NB4 (cell line): ENCODE results near the gene ST14.

Experiments
- MYC ChIP-seq: IDR thresholded peaks from 2 replicates; pipeline ENCODE4 v1.6.1; 2011; ENCODE audit warnings: low read depth, low read length
- POLR2A ChIP-seq: IDR thresholded peaks from 2 replicates; pipeline ENCODE4 v1.6.1; 2011; ENCODE audit warnings: mild to moderate bottlenecking; ENCODE audit not compliant: insufficient read length; ENCODE audit errors: extremely low read depth
- TF ChIP-seq, protein P1 (sequence below): IDR thresholded peaks from one replicate; pipeline ENCODE4 v1.5.1; 2012; ENCODE audit warnings: low read depth, low read length
- TF ChIP-seq, protein P2 (sequence below): IDR thresholded peaks from 2 replicates; pipeline ENCODE4 v1.6.1; 2011; ENCODE audit warnings: low read depth, low read length

DNA sequence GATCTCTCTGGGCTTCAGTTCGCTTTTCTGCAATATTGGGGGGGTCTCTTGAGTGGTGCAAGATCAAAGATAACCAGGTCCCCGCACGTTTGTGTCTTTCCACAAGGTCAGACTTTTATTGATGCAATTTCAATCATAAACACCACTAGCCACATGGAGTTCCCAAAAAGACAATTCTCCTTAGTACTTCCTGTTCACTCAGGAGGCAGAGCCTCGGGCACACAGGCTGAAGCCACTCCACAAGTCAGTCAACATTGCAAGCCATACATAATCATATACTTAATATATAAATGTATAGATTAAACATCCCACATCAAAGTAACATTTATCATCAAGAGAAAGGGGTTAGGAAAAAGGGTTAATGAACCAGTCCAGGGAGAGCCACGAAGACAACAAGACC lies 12.0 kb downstream of the ST14 start:
- TF ChIP-seq, protein P1, sequence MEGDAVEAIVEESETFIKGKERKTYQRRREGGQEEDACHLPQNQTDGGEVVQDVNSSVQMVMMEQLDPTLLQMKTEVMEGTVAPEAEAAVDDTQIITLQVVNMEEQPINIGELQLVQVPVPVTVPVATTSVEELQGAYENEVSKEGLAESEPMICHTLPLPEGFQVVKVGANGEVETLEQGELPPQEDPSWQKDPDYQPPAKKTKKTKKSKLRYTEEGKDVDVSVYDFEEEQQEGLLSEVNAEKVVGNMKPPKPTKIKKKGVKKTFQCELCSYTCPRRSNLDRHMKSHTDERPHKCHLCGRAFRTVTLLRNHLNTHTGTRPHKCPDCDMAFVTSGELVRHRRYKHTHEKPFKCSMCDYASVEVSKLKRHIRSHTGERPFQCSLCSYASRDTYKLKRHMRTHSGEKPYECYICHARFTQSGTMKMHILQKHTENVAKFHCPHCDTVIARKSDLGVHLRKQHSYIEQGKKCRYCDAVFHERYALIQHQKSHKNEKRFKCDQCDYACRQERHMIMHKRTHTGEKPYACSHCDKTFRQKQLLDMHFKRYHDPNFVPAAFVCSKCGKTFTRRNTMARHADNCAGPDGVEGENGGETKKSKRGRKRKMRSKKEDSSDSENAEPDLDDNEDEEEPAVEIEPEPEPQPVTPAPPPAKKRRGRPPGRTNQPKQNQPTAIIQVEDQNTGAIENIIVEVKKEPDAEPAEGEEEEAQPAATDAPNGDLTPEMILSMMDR: no peak
- TF ChIP-seq POLR2A (no peak), MYC (no peak)
- TF ChIP-seq, protein P2, sequence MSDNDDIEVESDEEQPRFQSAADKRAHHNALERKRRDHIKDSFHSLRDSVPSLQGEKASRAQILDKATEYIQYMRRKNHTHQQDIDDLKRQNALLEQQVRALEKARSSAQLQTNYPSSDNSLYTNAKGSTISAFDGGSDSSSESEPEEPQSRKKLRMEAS: no peak
